A549 (cell line): ENCODE results near the gene FADS3.

Source experiments
- CBX8 ChIP-seq: fragments of 200-600 bp; sonication (generic); IDR thresholded peaks from 2 replicates; pipeline ENCODE4 v1.6.1; 2016
- EHMT2 ChIP-seq: fragments of 200-600 bp; sonication (generic); IDR thresholded peaks from 2 replicates; pipeline ENCODE4 v1.6.1; 2016; ENCODE audit warnings: antibody characterized with exemption, low read depth, mild to moderate bottlenecking, moderate library complexity
- EP300 ChIP-seq, 2 experiments: fragments of >200 bp; sonication (Bioruptor Twin); formaldehyde crosslinking; IDR thresholded peaks; 2 replicates in 1 of 2; 3 replicates in 1 of 2; pipeline ENCODE4 v1.6.1; 2016 to 2017
- HOXA7 ChIP-seq: fragments of 250-450 bp; sonication (Bioruptor Pico); IDR thresholded peaks from 2 replicates; pipeline ENCODE4 v1.5.0; 2020; ENCODE audit warnings: mild to moderate bottlenecking, moderate library complexity
- NPAS2 ChIP-seq: fragments of 250-450 bp; sonication (Bioruptor Pico); IDR thresholded peaks from 2 replicates; pipeline ENCODE4 v1.8.0; 2022; ENCODE audit warnings: mild to moderate bottlenecking, moderate library complexity, borderline replicate concordance
- RFX5 ChIP-seq: fragments of 450-650 bp; IDR thresholded peaks from 2 replicates; pipeline ENCODE4 v1.7.1; 2014; ENCODE audit warnings: antibody characterized with exemption, mild to moderate bottlenecking, moderate library complexity
- RNF2 ChIP-seq: fragments of 200-600 bp; sonication (generic); IDR thresholded peaks from 2 replicates; pipeline ENCODE4 v1.6.1; 2016; ENCODE audit warnings: low read depth, mild to moderate bottlenecking, antibody characterized with exemption, moderate library complexity, borderline replicate concordance
- TP53 ChIP-seq: fragments of 250-450 bp; sonication (Bioruptor Pico); IDR thresholded peaks from 2 replicates; pipeline ENCODE4 v1.5.0; 2021; ENCODE audit warnings: mild to moderate bottlenecking, moderate library complexity
- ZFP36 ChIP-seq: fragments of 450-650 bp; IDR thresholded peaks from 2 replicates; pipeline ENCODE4 v1.6.1; 2014; ENCODE audit warnings: borderline replicate concordance; ENCODE audit not compliant: partially characterized antibody
- TF ChIP-seq, protein P1 (sequence below): IDR thresholded peaks from 2 replicates; pipeline ENCODE4 v1.6.1; 2012
- TF ChIP-seq, protein P2 (sequence below): fragments of >200 bp; sonication (Bioruptor Twin); formaldehyde crosslinking; IDR thresholded peaks from 3 replicates; pipeline ENCODE4 v1.5.1; 2016
- TF ChIP-seq, protein P3 (sequence below): IDR thresholded peaks from 2 replicates; pipeline ENCODE4 v1.6.1; 2012

DNA sequence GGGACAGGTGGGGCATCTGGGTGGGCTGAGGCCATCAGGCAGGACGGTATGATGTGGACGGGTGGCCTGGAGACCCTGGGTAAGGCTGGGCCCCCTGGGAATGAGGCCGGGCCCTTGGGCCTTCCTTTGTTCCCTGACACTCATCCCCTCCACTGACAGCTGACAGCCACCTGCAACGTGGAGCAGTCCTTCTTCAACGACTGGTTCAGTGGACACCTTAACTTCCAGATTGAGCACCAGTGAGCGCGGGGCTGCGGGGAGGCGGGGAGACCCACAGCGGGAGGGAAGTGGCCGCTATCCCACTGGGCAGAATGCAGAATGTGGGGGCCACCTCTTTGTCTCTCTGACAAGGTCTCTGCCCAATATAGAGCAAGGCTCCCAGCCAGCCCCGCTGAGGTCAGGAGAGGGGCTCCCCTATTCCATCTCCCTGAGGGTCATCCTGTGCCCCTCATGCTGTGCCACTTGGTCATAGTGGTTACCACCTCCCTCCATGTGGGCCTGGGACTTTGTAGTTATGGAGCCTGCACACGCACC is 27.7 kb downstream of the FADS3 start:
- TF ChIP-seq EHMT2 (no peak), RFX5 (no peak), NPAS2 (CRISPR knock-in tag) (no peak), EP300 (IDR thresholded peaks at IDR 0.05) (no peak), RNF2 (no peak), ZFP36 (no peak), HOXA7 (CRISPR knock-in tag) (no peak), TP53 (CRISPR knock-in tag) (no peak), CBX8 (no peak)
- TF ChIP-seq, protein P1, sequence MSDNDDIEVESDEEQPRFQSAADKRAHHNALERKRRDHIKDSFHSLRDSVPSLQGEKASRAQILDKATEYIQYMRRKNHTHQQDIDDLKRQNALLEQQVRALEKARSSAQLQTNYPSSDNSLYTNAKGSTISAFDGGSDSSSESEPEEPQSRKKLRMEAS, result no peak
- TF ChIP-seq, protein P2, sequence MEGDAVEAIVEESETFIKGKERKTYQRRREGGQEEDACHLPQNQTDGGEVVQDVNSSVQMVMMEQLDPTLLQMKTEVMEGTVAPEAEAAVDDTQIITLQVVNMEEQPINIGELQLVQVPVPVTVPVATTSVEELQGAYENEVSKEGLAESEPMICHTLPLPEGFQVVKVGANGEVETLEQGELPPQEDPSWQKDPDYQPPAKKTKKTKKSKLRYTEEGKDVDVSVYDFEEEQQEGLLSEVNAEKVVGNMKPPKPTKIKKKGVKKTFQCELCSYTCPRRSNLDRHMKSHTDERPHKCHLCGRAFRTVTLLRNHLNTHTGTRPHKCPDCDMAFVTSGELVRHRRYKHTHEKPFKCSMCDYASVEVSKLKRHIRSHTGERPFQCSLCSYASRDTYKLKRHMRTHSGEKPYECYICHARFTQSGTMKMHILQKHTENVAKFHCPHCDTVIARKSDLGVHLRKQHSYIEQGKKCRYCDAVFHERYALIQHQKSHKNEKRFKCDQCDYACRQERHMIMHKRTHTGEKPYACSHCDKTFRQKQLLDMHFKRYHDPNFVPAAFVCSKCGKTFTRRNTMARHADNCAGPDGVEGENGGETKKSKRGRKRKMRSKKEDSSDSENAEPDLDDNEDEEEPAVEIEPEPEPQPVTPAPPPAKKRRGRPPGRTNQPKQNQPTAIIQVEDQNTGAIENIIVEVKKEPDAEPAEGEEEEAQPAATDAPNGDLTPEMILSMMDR, result no peak
- TF ChIP-seq, protein P3, sequence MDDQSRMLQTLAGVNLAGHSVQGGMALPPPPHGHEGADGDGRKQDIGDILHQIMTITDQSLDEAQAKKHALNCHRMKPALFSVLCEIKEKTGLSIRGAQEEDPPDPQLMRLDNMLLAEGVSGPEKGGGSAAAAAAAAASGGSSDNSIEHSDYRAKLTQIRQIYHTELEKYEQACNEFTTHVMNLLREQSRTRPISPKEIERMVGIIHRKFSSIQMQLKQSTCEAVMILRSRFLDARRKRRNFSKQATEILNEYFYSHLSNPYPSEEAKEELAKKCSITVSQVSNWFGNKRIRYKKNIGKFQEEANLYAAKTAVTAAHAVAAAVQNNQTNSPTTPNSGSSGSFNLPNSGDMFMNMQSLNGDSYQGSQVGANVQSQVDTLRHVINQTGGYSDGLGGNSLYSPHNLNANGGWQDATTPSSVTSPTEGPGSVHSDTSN, result no peak
